Endothelial cell of umbilical vein (primary cell): ENCODE measurements around the gene C10orf71. TPM values are rescaled to one million over a fixed set of nuclear protein-coding genes. Genes with fewer than 3 reads are reported as not detected.

Experiments
- BruUV-seq: library from RNA; stranded (reverse); fragments of 400-500 nt; replicated peaks from 2 replicates; lab custom pipeline; 2021; lab: Mats Ljungman, UMichigan
- CTCF ChIA-PET: fragments of 300-600, 350-600 bp; sonication (Branson Sonifier 250); formaldehyde crosslinking; loops from one replicate; lab custom pipeline; 2021; ENCODE audit warnings: antibody characterized with exemption, inconsistent platforms; lab: Charles Lee
- POLR2A ChIA-PET: fragments of 300-600, 350-600 bp; sonication (Branson Sonifier 250); formaldehyde crosslinking; loops from one replicate; lab custom pipeline; 2021; ENCODE audit warnings: antibody characterized with exemption, inconsistent platforms; lab: Charles Lee
- DNase-seq: peaks from one replicate; pipeline ENCODE4 v3.0.0-alpha.2; 2011; ENCODE audit warnings: low read depth, low spot score
- FAIRE-seq: peaks from 2 replicates; lab custom pipeline; 2011; peaks lifted over from hg19 to GRCh38; lab: Jason Lieb, UNC
- H2AFZ ChIP-seq: 2 replicates; pipeline ENCODE4 v1.6.0; 2012; ENCODE audit warnings: low read depth, low read length, control low read depth, inconsistent platforms
- H3K27ac ChIP-seq: 2 replicates; pipeline ENCODE4 v1.5.1; 2011; ENCODE audit warnings: low read depth, mild to moderate bottlenecking, control low read depth, low read length, moderate library complexity; ENCODE audit not compliant: insufficient read depth
- H3K27me3 ChIP-seq, 2 experiments: 2 replicates each; pipeline versions ENCODE4 v1.6.0 to v1.6.1; 2011; ENCODE audit warnings: low read length in 2 of 2, mixed read lengths in 1 of 2; ENCODE audit not compliant: control insufficient read depth in 2 of 2, insufficient read depth in 2 of 2
- H3K36me3 ChIP-seq, 2 experiments: 2 replicates in 1 of 2; 3 replicates in 1 of 2; pipeline ENCODE4 v1.5.1; 2011; ENCODE audit warnings: low read length in 2 of 2, mild to moderate bottlenecking in 1 of 2, moderate library complexity in 1 of 2; ENCODE audit not compliant: control insufficient read depth in 2 of 2, insufficient read depth in 2 of 2; ENCODE audit errors: extremely low read depth in 1 of 2
- H3K4me1 ChIP-seq: 3 replicates; pipeline ENCODE4 v1.5.1; 2011; ENCODE audit warnings: mild to moderate bottlenecking, low read length; ENCODE audit not compliant: control insufficient read depth, insufficient read depth; ENCODE audit errors: extremely low read depth
- H3K4me2 ChIP-seq: 2 replicates; pipeline ENCODE4 v1.6.1; 2011; ENCODE audit warnings: low read length, control low read depth, mixed read lengths; ENCODE audit not compliant: insufficient read depth
- H3K4me3 ChIP-seq, 3 experiments: fragments of 200-600 bp in 1 of 3; sonication (generic), shearing (Covaris generic) in 1 of 3; replicated peaks in 1 of 3; 2 replicates each; pipeline ENCODE4 v1.5.1; 2011 to 2016; ENCODE audit warnings: control low read depth in 3 of 3, low read length in 3 of 3, mild to moderate bottlenecking in 2 of 3, inconsistent platforms in 1 of 3, low read depth in 1 of 3, moderate library complexity in 1 of 3; ENCODE audit not compliant: insufficient read depth in 1 of 3
- H3K79me2 ChIP-seq: 2 replicates; pipeline ENCODE4 v1.6.0; 2012; ENCODE audit warnings: low read length, inconsistent platforms; ENCODE audit not compliant: control insufficient read depth, insufficient read depth
- H3K9ac ChIP-seq: replicated peaks from 2 replicates; pipeline ENCODE3; 2011; ENCODE audit warnings: low read length, control low read depth; ENCODE audit not compliant: insufficient read depth; ENCODE audit errors: extremely low read depth
- H3K9me1 ChIP-seq: replicated peaks from 3 replicates; pipeline ENCODE4 v1.6.0; 2011; ENCODE audit warnings: mild to moderate bottlenecking, low read length; ENCODE audit not compliant: control insufficient read depth, insufficient read depth; ENCODE audit errors: extremely low read depth
- H3K9me3 ChIP-seq: replicated peaks from 2 replicates; pipeline ENCODE4 v1.5.1; 2012; ENCODE audit warnings: low read length, inconsistent platforms; ENCODE audit not compliant: control insufficient read depth, insufficient read depth
- H4K20me1 ChIP-seq: replicated peaks from 2 replicates; pipeline ENCODE3; 2011; ENCODE audit warnings: mild to moderate bottlenecking, low read length; ENCODE audit not compliant: control insufficient read depth, insufficient read depth; ENCODE audit errors: extremely low read depth
- CTCF ChIP-seq, 2 donors: IDR thresholded peaks; 1 replicate in 1 of 2; 2 replicates in 1 of 2; pipeline ENCODE4 v1.5.1; 2011; ENCODE audit warnings: low read length in 2 of 2, mild to moderate bottlenecking in 2 of 2, moderate library complexity in 2 of 2, control low read depth in 1 of 2, inconsistent platforms in 1 of 2, low read depth in 1 of 2; ENCODE audit not compliant: insufficient read depth in 1 of 2; ENCODE audit errors: extremely low read depth in 1 of 2
- EZH2 ChIP-seq: IDR thresholded peaks from 2 replicates; pipeline ENCODE4 v1.6.1; 2012; ENCODE audit warnings: borderline replicate concordance, low read depth, mild to moderate bottlenecking, moderate library complexity, low read length, inconsistent platforms; ENCODE audit not compliant: severe bottlenecking
- FOS ChIP-seq: IDR thresholded peaks from 2 replicates; pipeline ENCODE4 v1.6.1; 2011; ENCODE audit warnings: mild to moderate bottlenecking, low read length, moderate library complexity, borderline replicate concordance; ENCODE audit not compliant: insufficient read depth
- GATA2 ChIP-seq: IDR thresholded peaks from 2 replicates; pipeline ENCODE4 v1.7.0; 2011; ENCODE audit warnings: low read depth, mild to moderate bottlenecking, moderate library complexity, mixed read lengths, low read length; ENCODE audit not compliant: insufficient read length, insufficient read depth
- JUN ChIP-seq: IDR thresholded peaks from 2 replicates; pipeline ENCODE4 v1.6.1; 2011; ENCODE audit warnings: borderline replicate concordance, low read depth; ENCODE audit not compliant: insufficient read length, insufficient read depth
- MAX ChIP-seq: IDR thresholded peaks from 2 replicates; pipeline ENCODE4 v1.6.1; 2011; ENCODE audit not compliant: insufficient read depth, insufficient read length
- MYC ChIP-seq: IDR thresholded peaks from one replicate; pipeline ENCODE4 v1.6.1; 2011; ENCODE audit warnings: mild to moderate bottlenecking, low read depth, low read length
- POLR2A ChIP-seq: IDR thresholded peaks from 2 replicates; pipeline ENCODE4 v1.6.1; 2012; ENCODE audit warnings: low read depth, mild to moderate bottlenecking, control low read depth, low read length
- POLR2AphosphoS5 ChIP-seq: IDR thresholded peaks from 2 replicates; pipeline ENCODE4 v1.6.1; 2012; ENCODE audit warnings: low read depth, mild to moderate bottlenecking, control low read depth, low read length, moderate library complexity; ENCODE audit not compliant: insufficient read depth
- dilution Hi-C: fragments of 300-500 bp; cut with MboI; formaldehyde crosslinking; loops from one replicate; pipeline ENCODE4 v1.15.0; 2019; ENCODE audit warnings: low sequenced_read_pairs; ENCODE audit not compliant: extremely low pct_ligation_motif_present
- intact Hi-C: fragments of 100-400 bp; cut with micrococcal nuclease; formaldehyde crosslinking; loops from one replicate; pipeline ENCODE4 v1.10.0; 2022
- polyA plus RNA-seq, 4 experiments: library from polyadenylated mRNA; depleted of rRNA in 3 of 4; stranded (reverse) in 3 of 4; unstranded in 1 of 4; fragments of >200 nt; gene quantifications; 2 replicates each; pipeline versions ENCODE4 v1.2.1 to v1.2.3, GENCODE V29; 2011 to 2012; ENCODE audit warnings: missing spikeins in 1 of 4
- total RNA-seq: library from RNA; stranded (reverse); gene quantifications from 2 replicates; pipeline ENCODE4 v1.2.3, GENCODE V29; 2021

Gene C10orf71
- total and polyA plus RNA-seq, 2 donors (not counting 3 experiments of a cell fraction or from before 2014, with no cell fraction given), result not detected

GRCh38 chr10:49348593-49348992, 49.6 kb downstream of the C10orf71 start:
- H3K4me2 ChIP-seq, result no peak overlapping the region
- DNase-seq, result no peak
- H3K36me3 ChIP-seq, result no peaks in the 10 kb centered on the region
- intact Hi-C loops, result no loop called here
- no peaks in the 10 kb centered on the region for H4K20me1 ChIP-seq
- H3K4me3 ChIP-seq, result no peak overlapping the region
- no peak for FAIRE-seq
- H3K9ac ChIP-seq, result no peak overlapping the region
- dilution Hi-C loops, result no loop called here
- TF ChIP-seq MYC (no peak), POLR2AphosphoS5 (no peak)
- POLR2A ChIA-PET, result no interaction called here
- H3K9me3 ChIP-seq, result no peaks in the 10 kb centered on the region
- CTCF ChIA-PET, result no interaction called here
- no peaks in the 10 kb centered on the region for H3K79me2 ChIP-seq
- BruUV-seq, result no TSS peak
- no peaks in the 10 kb centered on the region for H3K9me1 ChIP-seq
- no peaks in the 10 kb centered on the region for H3K4me1 ChIP-seq
- no peak overlapping the region for H2AFZ ChIP-seq
- no peak overlapping the region for H3K27ac ChIP-seq
- no peaks in the 10 kb centered on the region for H3K27me3 ChIP-seq

- no peaks in the 10 kb centered on the region for H4K20me1 ChIP-seq
- intact Hi-C loops (no loop called here), dilution Hi-C loops (no loop called here)
- H3K9me3 ChIP-seq, result no peaks in the 10 kb centered on the region
- H3K9me1 ChIP-seq, result no peaks in the 10 kb centered on the region
- H3K27ac ChIP-seq, result no peak overlapping the region
- H3K9ac ChIP-seq, result no peak overlapping the region
- H3K79me2 ChIP-seq, result no peaks in the 10 kb centered on the region
- BruUV-seq, result no TSS peak
- H3K4me1 ChIP-seq, result no peaks in the 10 kb centered on the region
- CTCF ChIA-PET, result no interaction called here
- no peak overlapping the region for H2AFZ ChIP-seq
- no peaks in the 10 kb centered on the region for H3K36me3 ChIP-seq
- H3K27me3 ChIP-seq, result no peaks in the 10 kb centered on the region
- H3K4me3 ChIP-seq, result no peak overlapping the region
- POLR2A ChIA-PET, result no interaction called here
- DNase-seq (no peak), FAIRE-seq (no peak)
- no peak overlapping the region for H3K4me2 ChIP-seq
- TF ChIP-seq POLR2A (no peak), MYC (no peak), POLR2AphosphoS5 (no peak), JUN (no peak), GATA2 (no peak), MAX (no peak), CTCF (IDR thresholded peaks at IDR 0.05; ENCODE audit: extremely low read depth in 1 of 2, insufficient read depth in 1 of 2, low read depth in 1 of 2, low read length in 2 of 2) (no peak), FOS (no peak), EZH2 (no peak)
These were observed 50.4 kb downstream of the C10orf71 start for GRCh38 chr10:49349390-49349789.
